CD4-positive, CD25-positive, alpha-beta regulatory T cell (primary cell): ENCODE data around the gene SNX25. TPM values are rescaled to one million over a fixed set of nuclear protein-coding genes. Genes with fewer than 3 reads are reported as not detected.

Experiments used
- ATAC-seq, 2 donors: fragments of 150-1000 bp; cut with Tn5 transposase; one replicate each; pipeline ENCODE4 v1.10.0; 2021; ENCODE audit warnings: low read depth in 2 of 2, moderate number of reproducible peaks in 2 of 2, moderate library complexity in 1 of 2
- DNase-seq, 3 donors: peaks; one replicate each; pipeline versions ENCODE4 v3.0.0 to v3.0.0-alpha.2; 2012 to 2022; ENCODE audit warnings: mixed read lengths in 1 of 3
- H3K27ac ChIP-seq: one replicate; pipeline ENCODE4 v1.7.0; 2013; ENCODE audit warnings: mild to moderate bottlenecking, low read length; ENCODE audit not compliant: insufficient read depth, poor library complexity, severe bottlenecking
- H3K27me3 ChIP-seq: one replicate; pipeline ENCODE4 v1.7.0; 2013; ENCODE audit warnings: low read length; ENCODE audit not compliant: control insufficient read depth, insufficient read depth
- H3K36me3 ChIP-seq: one replicate; pipeline ENCODE4 v1.7.0; 2013; ENCODE audit warnings: mild to moderate bottlenecking, low read length, moderate library complexity; ENCODE audit not compliant: control insufficient read depth, insufficient read depth
- H3K4me1 ChIP-seq: 2 replicates; pipeline ENCODE4 v1.7.0; 2013; ENCODE audit warnings: mild to moderate bottlenecking, low read length; ENCODE audit not compliant: insufficient read depth, control insufficient read depth, poor library complexity, severe bottlenecking
- H3K4me3 ChIP-seq: one replicate; pipeline ENCODE4 v1.7.0; 2013; ENCODE audit warnings: low read depth, mild to moderate bottlenecking, low read length, moderate library complexity
- H3K9me3 ChIP-seq, 2 experiments: 1 replicate in 1 of 2; 2 replicates in 1 of 2; pipeline ENCODE4 v1.7.0; 2013; ENCODE audit warnings: low read length in 2 of 2, mild to moderate bottlenecking in 1 of 2, moderate library complexity in 1 of 2; ENCODE audit not compliant: control insufficient read depth in 2 of 2
- H3K27ac Mint-ChIP-seq, 3 donors: one replicate each; pipeline ENCODE4 v1.8.0; 2020 to 2022; ENCODE audit warnings: mild to moderate bottlenecking in 3 of 3, mixed read lengths in 3 of 3, moderate library complexity in 2 of 3
- H3K27me3 Mint-ChIP-seq: one replicate; pipeline ENCODE4 v1.8.0; 2022; ENCODE audit warnings: mild to moderate bottlenecking, mixed read lengths
- H3K36me3 Mint-ChIP-seq: one replicate; pipeline ENCODE4 v1.8.0; 2020; ENCODE audit warnings: mixed read lengths
- H3K4me1 Mint-ChIP-seq, 4 donors: one replicate each; pipeline ENCODE4 v1.8.0; 2020 to 2022; ENCODE audit warnings: mixed read lengths in 4 of 4, mild to moderate bottlenecking in 1 of 4
- H3K4me3 Mint-ChIP-seq, 4 donors: one replicate each; pipeline ENCODE4 v1.8.0; 2020 to 2022; ENCODE audit warnings: mild to moderate bottlenecking in 4 of 4, mixed read lengths in 4 of 4, moderate library complexity in 3 of 4
- H3K9me3 Mint-ChIP-seq, 7 donors: one replicate each; pipeline ENCODE4 v1.8.0; 2020 to 2022; ENCODE audit warnings: mixed read lengths in 7 of 7, mild to moderate bottlenecking in 3 of 7, moderate library complexity in 2 of 7
- polyA plus RNA-seq, 4 donors: library from polyadenylated mRNA; unstranded; fragments of 300-500 nt; fragmentation: Illumina TruSeq; gene quantifications; one replicate each; pipeline ENCODE4 v1.2.3, GENCODE V29; 2021
- total RNA-seq: library from RNA; stranded (reverse); gene quantifications from one replicate; pipeline ENCODE4 v1.2.3, GENCODE V29; 2022

Gene SNX25
- total and polyA plus RNA-seq, 5 donors from 2014 or later, result 3.7 to 22.2 (median 8.2) TPM

GRCh38 chr4:185304541-185304940 lies 95.1 kb downstream of the SNX25 start:
- Histone ChIP-seq H3K4me1 (no peaks in the 10 kb centered on the region), H3K36me3 (peaks cover 7% of the 10 kb centered on the region), H3K4me3 (no peak overlapping the region), H3K27me3 (no peaks in the 10 kb centered on the region), H3K9me3 (no peaks in the 10 kb centered on the region), H3K27ac (no peak overlapping the region)
- Mint-ChIP-seq H3K4me1 (peaks cover 0 to 16% (median 2%) of the 10 kb centered on the region in 4 donors), H3K27me3 (no peaks in the 10 kb centered on the region), H3K4me3 (no peak overlapping the region), H3K36me3 (peaks cover 28% of the 10 kb centered on the region), H3K27ac (no peak overlapping the region), H3K9me3 (no peaks in the 10 kb centered on the region)
- ATAC-seq, result no peak
- no peak for DNase-seq

- Mint-ChIP-seq H3K36me3 (peaks cover 29% of the 10 kb centered on the region), H3K27ac (no peak overlapping the region), H3K4me1 (peaks cover 0 to 21% (median 4%) of the 10 kb centered on the region in 4 donors), H3K27me3 (no peaks in the 10 kb centered on the region), H3K4me3 (no peak overlapping the region), H3K9me3 (no peaks in the 10 kb centered on the region)
- ATAC-seq (peak; percentile 56 to 57), DNase-seq (peak in 2 of 3 donors; percentile 32 to 67)
- Histone ChIP-seq H3K27ac (no peak overlapping the region), H3K27me3 (no peaks in the 10 kb centered on the region), H3K36me3 (peaks cover 7% of the 10 kb centered on the region), H3K4me3 (no peak overlapping the region), H3K9me3 (no peaks in the 10 kb centered on the region), H3K4me1 (no peaks in the 10 kb centered on the region)
Observed at GRCh38 chr4:185304944-185305690, 95.7 kb downstream of the SNX25 start.

- DNase-seq, result no peak
- ATAC-seq, result no peak
- Histone ChIP-seq H3K4me3 (no peak overlapping the region), H3K4me1 (no peaks in the 10 kb centered on the region), H3K9me3 (no peaks in the 10 kb centered on the region), H3K27ac (no peak overlapping the region), H3K36me3 (peaks cover 10% of the 10 kb centered on the region), H3K27me3 (no peaks in the 10 kb centered on the region)
- Mint-ChIP-seq H3K9me3 (no peaks in the 10 kb centered on the region), H3K4me3 (no peak overlapping the region), H3K27me3 (no peaks in the 10 kb centered on the region), H3K4me1 (peaks cover 0 to 22% (median 4%) of the 10 kb centered on the region in 4 donors), H3K36me3 (peaks cover 36% of the 10 kb centered on the region), H3K27ac (no peak overlapping the region)
Observed at GRCh38 chr4:185305979-185306442, 96.6 kb downstream of the SNX25 start.

- H3K4me3 Mint-ChIP-seq, result no peak overlapping the region
- H3K27me3 Mint-ChIP-seq, result no peaks in the 10 kb centered on the region
Observed at GRCh38 chr4:185307136-185307950, 97.9 kb downstream of the SNX25 start.

GRCh38 chr4:185309770-185310169 lies 100.4 kb downstream of the SNX25 start:
- Histone ChIP-seq H3K36me3 (peaks cover 28% of the 10 kb centered on the region), H3K4me3 (no peak overlapping the region), H3K4me1 (no peaks in the 10 kb centered on the region), H3K9me3 (no peaks in the 10 kb centered on the region), H3K27ac (no peak overlapping the region), H3K27me3 (no peaks in the 10 kb centered on the region)
- Mint-ChIP-seq H3K9me3 (no peaks in the 10 kb centered on the region), H3K36me3 (peaks cover 63% of the 10 kb centered on the region), H3K4me1 (peaks cover 0 to 18% (median 4%) of the 10 kb centered on the region in 4 donors), H3K27me3 (no peaks in the 10 kb centered on the region), H3K4me3 (no peak overlapping the region), H3K27ac (no peak overlapping the region)
- no peak for ATAC-seq
- peak in 1 of 3 donors; percentile 59 for DNase-seq

More at GRCh38 chr4:185307136-185307950, 97.9 kb downstream of the SNX25 start:
- Mint-ChIP-seq H3K9me3 (no peaks in the 10 kb centered on the region), H3K36me3 (peaks cover 49% of the 10 kb centered on the region), H3K4me1 (peaks cover 0 to 22% (median 4%) of the 10 kb centered on the region in 4 donors), H3K27ac (no peak overlapping the region)
- Histone ChIP-seq H3K27ac (no peak overlapping the region), H3K4me3 (no peak overlapping the region), H3K27me3 (no peaks in the 10 kb centered on the region), H3K9me3 (no peaks in the 10 kb centered on the region), H3K36me3 (peaks cover 22% of the 10 kb centered on the region), H3K4me1 (no peaks in the 10 kb centered on the region)
- DNase-seq (peak in 1 of 3 donors; percentile 45), ATAC-seq (no peak)

GRCh38 chr4:185311113-185311888 lies 101.9 kb downstream of the SNX25 start:
- Histone ChIP-seq H3K4me1 (no peaks in the 10 kb centered on the region), H3K36me3 (peaks cover 31% of the 10 kb centered on the region), H3K9me3 (no peaks in the 10 kb centered on the region), H3K27ac (no peak overlapping the region), H3K27me3 (no peaks in the 10 kb centered on the region), H3K4me3 (no peak overlapping the region)
- Mint-ChIP-seq H3K36me3 (peaks cover 74% of the 10 kb centered on the region), H3K4me1 (peaks cover 0 to 20% (median 4%) of the 10 kb centered on the region in 4 donors), H3K27ac (peak overlapping the region in 1 of 3 donors; percentile 14), H3K27me3 (no peaks in the 10 kb centered on the region), H3K9me3 (peaks cover 0 to 2% (median 0%) of the 10 kb centered on the region in 7 donors), H3K4me3 (no peak overlapping the region)
- ATAC-seq, result no peak
- DNase-seq, result no peak

- H3K4me1 Mint-ChIP-seq, result peaks cover 0 to 13% (median 3%) of the 10 kb centered on the region in 4 donors
- DNase-seq (no peak), ATAC-seq (no peak)
- no peak overlapping the region for H3K27ac ChIP-seq
- H3K36me3 ChIP-seq, result peaks cover 31% of the 10 kb centered on the region
- H3K36me3 Mint-ChIP-seq, result peaks cover 80% of the 10 kb centered on the region
- H3K9me3 ChIP-seq, result no peaks in the 10 kb centered on the region
- H3K4me3 ChIP-seq, result no peak overlapping the region
- no peaks in the 10 kb centered on the region for H3K4me1 ChIP-seq
- no peaks in the 10 kb centered on the region for H3K27me3 Mint-ChIP-seq
- H3K9me3 Mint-ChIP-seq, result peaks cover 0 to 2% (median 0%) of the 10 kb centered on the region in 7 donors
- peak overlapping the region in 1 of 3 donors; percentile 9 for H3K27ac Mint-ChIP-seq
- H3K4me3 Mint-ChIP-seq, result no peak overlapping the region
- no peaks in the 10 kb centered on the region for H3K27me3 ChIP-seq
Observed at GRCh38 chr4:185312699-185313098, 103.3 kb downstream of the SNX25 start.
